Right lobe of liver (tissue), 6 donors: ENCODE measurements around the gene PIWIL4. TPM values are rescaled to one million over a fixed set of nuclear protein-coding genes. Genes with fewer than 3 reads are reported as not detected.

Experiments used
- ATAC-seq, 4 donors: fragments of 200-7000 bp; cut with Tn5 transposase; one replicate each; pipeline ENCODE4 v1.9.1; 2020; ENCODE audit warnings: mild to moderate bottlenecking in 4 of 4, moderate library complexity in 4 of 4
- DNase-seq, 3 donors: peaks; one replicate each; pipeline ENCODE4 v3.0.0-alpha.2; 2020
- H3K27ac ChIP-seq, 3 donors: fragments of 200-600 bp; one replicate each; pipeline ENCODE4 v1.8.0; 2022
- H3K27me3 ChIP-seq, 2 donors: fragments of 200-600 bp; one replicate each; pipeline ENCODE4 v1.8.0; 2022
- H3K36me3 ChIP-seq, 4 donors: fragments of 200-600 bp; sonication (generic) in 1 of 4; one replicate each; pipeline versions ENCODE4 v1.5.1 to v1.8.0; 2017 to 2022; ENCODE audit warnings: control low read depth in 1 of 4
- H3K4me1 ChIP-seq, 4 donors: fragments of 200-600 bp; sonication (generic) in 1 of 4; one replicate each; pipeline versions ENCODE4 v1.5.1 to v1.8.0; 2017 to 2022; ENCODE audit warnings: control low read depth in 1 of 4
- H3K4me3 ChIP-seq, 3 donors: fragments of 200-600 bp; one replicate each; pipeline ENCODE4 v1.8.0; 2022
- H3K9me3 ChIP-seq, 4 donors: fragments of 200-600 bp; sonication (generic) in 1 of 4; one replicate each; pipeline versions ENCODE4 v1.5.1 to v1.8.0; 2017 to 2022; ENCODE audit warnings: control low read depth in 1 of 4
- CTCF ChIP-seq, 4 donors: fragments of 200-600 bp in 3 of 4; fragments of 450-650 bp in 1 of 4; IDR thresholded peaks; one replicate each; pipeline versions ENCODE4 v1.5.1 to v1.8.0; 2016 to 2022; ENCODE audit warnings: antibody characterized with exemption in 4 of 4, mild to moderate bottlenecking in 2 of 4
- POLR2A ChIP-seq: fragments of 450-650 bp; IDR thresholded peaks from one replicate; pipeline ENCODE4 v1.6.1; 2017; ENCODE audit warnings: antibody characterized with exemption, mild to moderate bottlenecking
- WGBS: methylation state at CpG from one replicate; pipeline ENCODE4 v1.1.6; 2018; ENCODE audit warnings: low coverage, low lambda C conversion rate; ENCODE audit not compliant: insufficient coverage; ENCODE audit errors: missing lambda C conversion rate; 5-methylcytosine and 5-hydroxymethylcytosine counted together
- intact Hi-C, 2 donors: fragments of 100-400 bp; cut with DNase I; formaldehyde crosslinking; loops; one replicate each; pipeline versions ENCODE4 v1.11.2 to v1.14.1; 2022
- total RNA-seq, 6 experiments: library from RNA; depleted of rRNA in 2 of 6; stranded (reverse); fragments of >200 nt in 2 of 6; fragmentation: NEBNext Ultra II Directional in 3 of 6; extraction: Animal tissue kit (Norgen Biotek cat#: 25700) in 3 of 6; gene quantifications; one replicate each; pipeline versions ENCODE4 v1.1.0 to v1.2.4, GENCODE V29; 2016 to 2023
- donor health status: DM: no; HTN: yes; CAD: no.
- donor health status: DM: no; HTN: no; CAD: no.
- donor health status: DM: no; HTN: no; CAD: no.
- donor health status: DM: no; HTN: yes; CAD: no.
- donor health status: DM: no; HTN: yes; CAD: no.

The PIWIL4 gene
- total RNA-seq, 6 experiments from 2014 or later, result 0.12 to 0.71 (median 0.51) TPM

GRCh38 chr11:94653561-94653960 lies 86.4 kb downstream of the PIWIL4 start:
- Histone ChIP-seq H3K27me3 (no peaks in the 10 kb centered on the region), H3K9me3 (no peaks in the 10 kb centered on the region), H3K4me1 (no peaks in the 10 kb centered on the region), H3K36me3 (no peaks in the 10 kb centered on the region), H3K27ac (no peak overlapping the region), H3K4me3 (no peak overlapping the region)
- WGBS, result 71% methylated on average over 5 of the region's 5 CpGs
- intact Hi-C loops, result no loop called here
- TF ChIP-seq POLR2A (no peak), CTCF (IDR thresholded peaks at IDR 0.05) (no peak)
- ATAC-seq (no peak), DNase-seq (no peak)

GRCh38 chr11:94654201-94654600 lies 87.0 kb downstream of the PIWIL4 start:
- no peak for DNase-seq
- TF ChIP-seq POLR2A (no peak), CTCF (IDR thresholded peaks at IDR 0.05) (no peak)
- Histone ChIP-seq H3K9me3 (no peaks in the 10 kb centered on the region), H3K4me1 (no peaks in the 10 kb centered on the region), H3K36me3 (no peaks in the 10 kb centered on the region), H3K27me3 (no peaks in the 10 kb centered on the region), H3K4me3 (no peak overlapping the region), H3K27ac (no peak overlapping the region)
- no peak for ATAC-seq
- intact Hi-C loops, result no loop called here
- 90% methylated on average over 3 of the region's 7 CpGs for WGBS

- H3K27me3 ChIP-seq, result no peaks in the 10 kb centered on the region
- no peak overlapping the region for H3K4me3 ChIP-seq
- intact Hi-C loops, result no loop called here
- no peak overlapping the region for H3K27ac ChIP-seq
- H3K4me1 ChIP-seq, result no peaks in the 10 kb centered on the region
- H3K9me3 ChIP-seq, result no peaks in the 10 kb centered on the region
- 100% methylated on average over 2 of the region's 3 CpGs for WGBS
- DNase-seq, result no peak
- no peak for TF ChIP-seq CTCF (IDR thresholded peaks at IDR 0.05)
- no peak for TF ChIP-seq POLR2A
- H3K36me3 ChIP-seq, result no peaks in the 10 kb centered on the region
- ATAC-seq, result no peak
These were observed 88.1 kb downstream of the PIWIL4 start for GRCh38 chr11:94655291-94655690.

GRCh38 chr11:94655956-94656355 lies 88.8 kb downstream of the PIWIL4 start:
- H3K9me3 ChIP-seq, result no peaks in the 10 kb centered on the region
- H3K4me3 ChIP-seq, result no peak overlapping the region
- TF ChIP-seq CTCF (IDR thresholded peaks at IDR 0.05) (no peak), POLR2A (no peak)
- no peak overlapping the region for H3K27ac ChIP-seq
- 50% methylated on average over 1 of the region's 1 CpG for WGBS
- H3K27me3 ChIP-seq, result no peaks in the 10 kb centered on the region
- no peaks in the 10 kb centered on the region for H3K36me3 ChIP-seq
- ATAC-seq (no peak), DNase-seq (no peak)
- H3K4me1 ChIP-seq, result no peaks in the 10 kb centered on the region
- intact Hi-C loops, result no loop called here

GRCh38 chr11:94656968-94657367 lies 89.8 kb downstream of the PIWIL4 start:
- TF ChIP-seq CTCF (IDR thresholded peaks at IDR 0.05), result no peak
- TF ChIP-seq POLR2A, result no peak
- no peak overlapping the region for H3K4me3 ChIP-seq
- 80% methylated on average over 6 of the region's 6 CpGs for WGBS
- DNase-seq (no peak), ATAC-seq (no peak)
- no peak overlapping the region for H3K27ac ChIP-seq
- no peaks in the 10 kb centered on the region for H3K9me3 ChIP-seq
- no peaks in the 10 kb centered on the region for H3K4me1 ChIP-seq
- H3K36me3 ChIP-seq, result no peaks in the 10 kb centered on the region
- intact Hi-C loops, result no loop called here
- H3K27me3 ChIP-seq, result no peaks in the 10 kb centered on the region
